ENCODE results near the gene CEP152.

GRCh38 chr15:48778331-48778730, 32.5 kb downstream of the CEP152 start:
- TF ChIP-seq CTCF (IDR thresholded peaks at IDR 0.05 in 2 of 3, conservative IDR thresholded peaks at IDR 0.05 in 1 of 3; ENCODE audit: insufficient read depth in 2 of 3, low read depth in 1 of 3, low read length in 3 of 3), result no peak
- TF ChIP-seq POLR2A (conservative IDR thresholded peaks at IDR 0.05), result no peak
- no peak for TF ChIP-seq POLR2AphosphoS5 (IDR thresholded peaks at IDR 0.05; ENCODE audit: control insufficient read depth, insufficient read depth, low read depth, low read length)
- no peak for TF ChIP-seq HMGN3 (IDR thresholded peaks at IDR 0.05; ENCODE audit: borderline replicate concordance, extremely low read depth, insufficient read length, low read depth, low read length)
- TF ChIP-seq BCLAF1 (IDR thresholded peaks at IDR 0.05; ENCODE audit: borderline replicate concordance in 1 of 2, control insufficient read depth in 1 of 2, low read depth in 2 of 2, low read length in 1 of 2), result no peak
- no peak for TF ChIP-seq GTF3C2 (IDR thresholded peaks at IDR 0.05; ENCODE audit: borderline replicate concordance, extremely low read depth, insufficient read length)
- TF ChIP-seq ZNF551 (CRISPR knock-in tag; IDR thresholded peaks at IDR 0.05), result no peak
- no peak for TF ChIP-seq SIX5 (IDR thresholded peaks at IDR 0.05; ENCODE audit: borderline replicate concordance in 1 of 2, insufficient read depth in 1 of 2, low read depth in 1 of 2, low read length in 2 of 2)
- no peak for TF ChIP-seq SRSF1 (IDR thresholded peaks at IDR 0.05; ENCODE audit: low read depth, low read length)
